IMR-90 (cell line): ENCODE measurements around the gene ABCC3. TPM values are rescaled to one million over a fixed set of nuclear protein-coding genes. Genes with fewer than 3 reads are reported as not detected.

Experiments
- ATAC-seq: fragments of 200-7000 bp; cut with Tn5 transposase; 2 replicates; pipeline ENCODE4 v1.9.1; 2020; ENCODE audit warnings: low read depth, mild to moderate bottlenecking, moderate library complexity
- BruUV-seq: library from RNA; stranded (reverse); fragments of 400-500 nt; replicated peaks from 2 replicates; lab custom pipeline; 2021; lab: Mats Ljungman, UMichigan
- CTCF ChIA-PET: fragments of 300-600 bp; formaldehyde crosslinking; extraction: SDS; loops from one replicate; lab custom pipeline; 2021; ENCODE audit warnings: antibody characterized with exemption; lab: Yijun Ruan, JAX
- POLR2A ChIA-PET: fragments of 300-600 bp; sonication (Branson Sonifier 250); formaldehyde crosslinking; loops from one replicate; lab custom pipeline; 2022; ENCODE audit warnings: antibody characterized with exemption; ENCODE audit not compliant: unreplicated experiment; lab: Charles Lee
- DNase-seq: peaks from one replicate; pipeline ENCODE4 v3.0.0; 2013
- H2AFZ ChIP-seq: replicated peaks from 2 replicates; pipeline ENCODE3; 2013; ENCODE audit warnings: low read length, mild to moderate bottlenecking; ENCODE audit not compliant: poor library complexity
- H2AK5ac ChIP-seq: 2 replicates; pipeline ENCODE4 v1.6.1; 2013; ENCODE audit warnings: low read depth, low read length, inconsistent platforms
- H2AK9ac ChIP-seq: replicated peaks from 2 replicates; pipeline ENCODE3; 2013; ENCODE audit warnings: mild to moderate bottlenecking, low read depth, low read length, moderate library complexity; ENCODE audit not compliant: poor library complexity
- H2BK120ac ChIP-seq: 2 replicates; pipeline ENCODE4 v1.6.1; 2013; ENCODE audit warnings: low read depth, low read length, inconsistent platforms
- H2BK15ac ChIP-seq: 3 replicates; pipeline ENCODE4 v1.6.1; 2013; ENCODE audit warnings: low read depth, low read length, inconsistent platforms
- H2BK20ac ChIP-seq: 2 replicates; pipeline ENCODE4 v1.6.1; 2013; ENCODE audit warnings: low read depth, mild to moderate bottlenecking, inconsistent platforms, low read length, moderate library complexity
- H2BK5ac ChIP-seq: 2 replicates; pipeline ENCODE4 v1.6.1; 2013; ENCODE audit warnings: mild to moderate bottlenecking, low read depth, low read length, inconsistent platforms; ENCODE audit not compliant: poor library complexity, severe bottlenecking
- H3K14ac ChIP-seq: replicated peaks from 2 replicates; pipeline ENCODE4 v1.6.1; 2013; ENCODE audit warnings: low read depth, low read length, inconsistent platforms
- H3K18ac ChIP-seq: 2 replicates; pipeline ENCODE4 v1.6.1; 2013; ENCODE audit warnings: low read depth, low read length, control low read depth
- H3K23ac ChIP-seq: 2 replicates; pipeline ENCODE4 v1.6.1; 2013; ENCODE audit warnings: low read depth, low read length, inconsistent platforms
- H3K27ac ChIP-seq: 2 replicates; pipeline ENCODE4 v1.5.1; 2013; ENCODE audit warnings: mild to moderate bottlenecking, control low read depth, low read length; ENCODE audit not compliant: insufficient read depth
- H3K27me3 ChIP-seq: 2 replicates; pipeline ENCODE4 v1.6.1; 2013; ENCODE audit warnings: low read length; ENCODE audit not compliant: control insufficient read depth, insufficient read depth
- H3K36me3 ChIP-seq: 2 replicates; pipeline ENCODE4 v1.6.1; 2013; ENCODE audit warnings: low read length, mixed read lengths; ENCODE audit not compliant: control insufficient read depth, insufficient read depth
- H3K4ac ChIP-seq: 2 replicates; pipeline ENCODE4 v1.6.1; 2013; ENCODE audit warnings: low read depth, low read length, inconsistent platforms
- H3K4me1 ChIP-seq: 2 replicates; pipeline ENCODE4 v1.6.1; 2013; ENCODE audit warnings: low read length, mixed read lengths; ENCODE audit not compliant: control insufficient read depth, insufficient read depth
- H3K4me2 ChIP-seq: 2 replicates; pipeline ENCODE4 v1.6.1; 2013; ENCODE audit warnings: low read depth, mild to moderate bottlenecking, control low read depth, low read length, moderate library complexity
- H3K4me3 ChIP-seq: 2 replicates; pipeline ENCODE4 v1.5.1; 2013; ENCODE audit warnings: low read depth, mild to moderate bottlenecking, control low read depth, low read length, moderate library complexity; ENCODE audit not compliant: insufficient read depth
- H3K56ac ChIP-seq: 2 replicates; pipeline ENCODE4 v1.6.1; 2013; ENCODE audit warnings: low read length, inconsistent platforms; ENCODE audit not compliant: insufficient read depth; ENCODE audit errors: extremely low read depth
- H3K79me1 ChIP-seq, 2 experiments: 2 replicates each; pipeline ENCODE4 v1.6.1; 2013; ENCODE audit warnings: low read length in 2 of 2, inconsistent platforms in 1 of 2, low read depth in 1 of 2
- H3K9ac ChIP-seq: 2 replicates; pipeline ENCODE4 v1.6.1; 2013; ENCODE audit warnings: low read depth, low read length, control low read depth
- H3K9me1 ChIP-seq: 2 replicates; pipeline ENCODE4 v1.6.1; 2013; ENCODE audit warnings: low read length, inconsistent platforms; ENCODE audit not compliant: insufficient read depth
- H3K9me3 ChIP-seq: 2 replicates; pipeline ENCODE4 v1.6.1; 2013; ENCODE audit warnings: low read length; ENCODE audit not compliant: control insufficient read depth, insufficient read depth
- H4K20me1 ChIP-seq: 2 replicates; pipeline ENCODE4 v1.6.1; 2013; ENCODE audit warnings: low read length, inconsistent platforms; ENCODE audit not compliant: insufficient read depth
- H4K5ac ChIP-seq: 2 replicates; pipeline ENCODE4 v1.6.1; 2013; ENCODE audit warnings: mild to moderate bottlenecking, low read depth, low read length, control low read depth
- H4K8ac ChIP-seq, 2 experiments: 2 replicates each; pipeline ENCODE4 v1.6.1; 2013; ENCODE audit warnings: low read depth in 2 of 2, low read length in 2 of 2, control low read depth in 1 of 2, inconsistent platforms in 1 of 2
- H4K91ac ChIP-seq: 2 replicates; pipeline ENCODE4 v1.6.1; 2013; ENCODE audit warnings: low read depth, low read length, inconsistent platforms; ENCODE audit not compliant: insufficient read depth
- BHLHE40 ChIP-seq: fragments of 150-350 bp; IDR thresholded peaks from 2 replicates; pipeline ENCODE4 v1.6.1; 2016; ENCODE audit warnings: mild to moderate bottlenecking, low read depth, low read length
- RAD21 ChIP-seq: IDR thresholded peaks from 2 replicates; pipeline ENCODE4 v1.6.1; 2012; ENCODE audit warnings: low read length, improper control_type of control experiment
- SMC3 ChIP-seq: fragments of 150-350 bp; IDR thresholded peaks from 2 replicates; pipeline ENCODE4 v1.6.1; 2016; ENCODE audit warnings: low read depth, mild to moderate bottlenecking, antibody characterized with exemption, low read length, moderate library complexity
- WGBS, 2 experiments: methylation state at CpG; one replicate each; pipeline versions ENCODE4 v1.1.5 to v1.1.7; 2013; ENCODE audit warnings: missing lambda C conversion rate in 2 of 2; ENCODE audit not compliant: insufficient read length in 1 of 2; ENCODE audit errors: extremely low coverage in 2 of 2; 5-methylcytosine and 5-hydroxymethylcytosine counted together
- dilution Hi-C: fragments of 300-500 bp; cut with HindIII; formaldehyde crosslinking; loops from one replicate; pipeline ENCODE4 v1.14.3; 2018; ENCODE audit warnings: low sequenced_read_pairs; ENCODE audit not compliant: unreplicated experiment
- in situ Hi-C: fragments of 300-500 bp; cut with MboI; formaldehyde crosslinking; loops from 3 replicates; pipeline ENCODE4 v1.14.3; 2019; ENCODE audit warnings: low sequenced_read_pairs, inconsistent platforms, mixed read lengths
- intact Hi-C: fragments of 100-400 bp; cut with micrococcal nuclease; formaldehyde crosslinking; loops from 2 replicates; pipeline ENCODE4 v1.10.0; 2022
- polyA plus RNA-seq, 3 experiments: library from polyadenylated mRNA; depleted of rRNA; stranded (reverse); fragments of >200 nt; gene quantifications; 2 replicates each; pipeline ENCODE4 v1.2.3, GENCODE V29; 2012; ENCODE audit warnings: low replicate concordance in 1 of 3
- total RNA-seq: library from RNA; depleted of rRNA; stranded (reverse); fragments of >200 nt; gene quantifications from 2 replicates; pipeline ENCODE4 v1.2.3, GENCODE V29; 2012

The ABCC3 gene
- total and polyA plus RNA-seq, 2 of the 4 experiments (the other 2 are of a cell fraction): 3.2 to 6.6 TPM

DNA sequence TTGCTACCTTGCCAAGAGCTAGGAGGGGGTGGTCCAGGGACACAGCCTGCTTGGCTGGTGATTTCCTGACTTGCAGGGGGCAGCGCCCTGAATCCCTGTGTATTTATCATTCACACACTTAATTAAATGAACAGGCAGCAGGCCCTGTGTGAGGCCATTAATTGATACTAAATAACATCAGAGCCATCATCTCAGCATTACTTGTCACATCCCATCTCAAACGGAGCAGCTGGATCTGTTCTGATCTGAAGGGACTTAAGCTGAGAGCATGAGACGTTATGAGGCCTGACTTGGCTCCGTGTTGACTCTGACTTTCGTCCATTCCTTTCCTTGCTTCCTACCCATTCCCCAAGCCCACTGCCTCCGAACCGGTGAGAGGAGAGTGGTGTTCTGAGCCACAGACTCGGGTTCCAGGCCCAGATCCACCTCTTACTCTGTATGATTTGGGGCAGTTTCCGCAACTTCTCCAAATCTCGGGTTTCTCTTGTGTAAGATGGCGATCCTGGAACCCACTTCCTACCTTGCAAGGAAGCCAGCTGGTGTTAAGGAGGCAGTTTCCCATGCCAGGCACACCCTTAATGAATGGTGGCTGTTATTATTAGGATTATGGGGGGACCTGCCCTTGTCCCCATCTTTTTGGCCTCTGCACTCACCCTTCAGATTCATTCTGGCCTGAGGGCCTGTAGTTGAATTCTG, 40.4 kb upstream of the ABCC3 start:
- Histone ChIP-seq H4K8ac (no peak overlapping the region), H3K9me3 (no peaks in the 10 kb centered on the region), H4K5ac (no peak overlapping the region), H2AFZ (no peak overlapping the region), H3K4me2 (no peak overlapping the region), H3K18ac (no peak overlapping the region), H3K4ac (no peak overlapping the region), H2BK20ac (no peak overlapping the region), H3K36me3 (no peaks in the 10 kb centered on the region), H2BK5ac (no peak overlapping the region), H3K56ac (no peak overlapping the region), H2BK15ac (no peak overlapping the region), H3K79me1 (no peaks in the 10 kb centered on the region), H4K20me1 (no peaks in the 10 kb centered on the region), H2BK120ac (no peak overlapping the region), H3K9me1 (0 out of 2 replicates have a peak, but pooled peaks cover 5% of the 10 kb centered on the region), H4K91ac (no peak overlapping the region), H3K4me3 (no peak overlapping the region), H3K14ac (no peak overlapping the region), H3K27me3 (peaks cover 26% of the 10 kb centered on the region; the same call in 1 of the 2 replicates), H3K27ac (no peak overlapping the region), H3K9ac (no peak overlapping the region), H3K4me1 (no peaks in the 10 kb centered on the region; the same call in 1 of the 2 replicates), H3K23ac (no peak overlapping the region), H2AK9ac (no peak overlapping the region), H2AK5ac (no peak overlapping the region)
- ChIA-PET CTCF (no interaction called here), POLR2A (no interaction called here)
- no peak for ATAC-seq
- 60% methylated on average over 4 of the region's 11 CpGs; no CpG with 5 or more reads in 1 of the 2 experiments for WGBS, 2 experiments
- DNase-seq: no peak
- no peak for TF ChIP-seq SMC3
- no peak for TF ChIP-seq BHLHE40
- no peak for TF ChIP-seq RAD21
- in situ Hi-C loops (no loop called here), dilution Hi-C loops (no loop called here), intact Hi-C loops (no loop called here)
- no TSS peak for BruUV-seq
